ENCODE data around the gene SRF.

DNA sequence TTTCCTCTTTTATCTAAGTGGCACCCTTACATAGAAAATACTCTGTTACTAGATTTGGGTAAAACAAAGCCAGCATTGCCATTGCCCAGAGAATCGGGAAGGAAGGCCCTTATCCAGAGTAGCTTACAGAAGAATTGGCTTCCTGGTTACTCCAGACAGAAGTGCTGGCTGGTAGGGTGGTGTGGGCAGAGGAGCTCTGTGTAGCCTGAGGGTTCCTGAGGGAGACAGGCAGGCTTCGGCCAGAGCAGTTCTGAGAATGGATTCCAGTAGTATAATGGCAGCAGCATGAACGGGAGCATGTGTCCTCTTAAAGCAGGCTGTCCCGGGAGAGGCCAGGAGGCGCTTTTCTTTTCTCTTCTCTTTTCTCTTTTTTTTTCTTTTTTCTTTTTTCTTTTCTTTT is 22.9 kb downstream of the SRF start:
- TF ChIP-seq CTCF (IDR thresholded peaks at IDR 0.05; ENCODE audit: poor library complexity): no peak
- no peak for TF ChIP-seq EZH2phosphoT487 (IDR thresholded peaks at IDR 0.05; ENCODE audit: low read depth, severe bottlenecking, unreplicated experiment)
